Measurements from ENCODE around the gene SELENON. TPM values are rescaled to one million over a fixed set of nuclear protein-coding genes. Genes with fewer than 3 reads are reported as not detected.

The SELENON gene
- total RNA-seq, 1 experiment from 2014 or later, result 90.9 TPM

DNA sequence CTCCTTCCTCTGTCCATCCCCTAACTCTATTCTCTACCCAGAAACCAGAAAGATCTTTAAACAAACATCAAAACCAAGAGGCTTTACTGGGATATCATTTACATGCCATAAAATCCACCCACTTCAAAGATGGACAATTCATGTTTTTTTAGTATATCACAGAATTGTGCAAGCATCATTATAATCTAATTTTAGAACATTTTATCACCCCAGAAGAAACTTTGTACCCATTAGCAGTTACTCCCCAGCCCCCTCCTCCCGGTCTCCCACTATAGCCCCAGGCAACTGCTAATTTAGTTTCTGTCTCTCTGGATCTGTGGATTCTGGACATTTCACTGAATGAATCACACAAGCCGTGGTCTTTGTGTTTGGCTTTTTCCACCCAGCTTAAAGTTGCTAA is 4.8 kb upstream of the SELENON start:
- H3K9me3 Mint-ChIP-seq, result no peaks in the 10 kb centered on the region; a peak in 1 of 5 replicates
- H3K36me3 Mint-ChIP-seq (ENCODE audit: insufficient read depth in 1 of 3, low read depth in 3 of 3), result peaks cover 0 to 2% (median 1%) of the 10 kb centered on the region in 3 experiments; a peak in 1 of 7 replicates
- H2AK5ac ChIP-seq (ENCODE audit: insufficient read length, low read length), result no peak overlapping the region
- peaks cover 16 to 24% of the 10 kb centered on the region in 2 experiments for H3K4me1 Mint-ChIP-seq
- H3K27me3 ChIP-seq (ENCODE audit: insufficient read depth, low read length), result no peaks in the 10 kb centered on the region
- no peak overlapping the region for H3K23ac ChIP-seq (ENCODE audit: insufficient read length, low read depth, low read length)
- no peak overlapping the region for H4K5ac ChIP-seq (ENCODE audit: insufficient read length, low read depth, low read length)
- H3K27ac ChIP-seq (ENCODE audit: insufficient read length, low read depth, low read length), result no peak overlapping the region
- no peak overlapping the region for H3K18ac ChIP-seq (ENCODE audit: insufficient read length, low read depth, low read length)
- no peak overlapping the region for H2BK5ac ChIP-seq (ENCODE audit: insufficient read length, low read length)
- H4K91ac ChIP-seq (ENCODE audit: insufficient read length, low read depth, low read length), result no peak overlapping the region
- H2BK15ac ChIP-seq (ENCODE audit: low read depth, low read length), result no peak overlapping the region
- H3K9me3 ChIP-seq (ENCODE audit: control insufficient read depth, low read depth, low read length), result no peaks in the 10 kb centered on the region
- no peak overlapping the region for H3K4ac ChIP-seq (ENCODE audit: low read depth, low read length)
- H2BK20ac ChIP-seq (ENCODE audit: low read depth, low read length, poor library complexity, severe bottlenecking), result no peak overlapping the region
- no peaks in the 10 kb centered on the region for H3K4me1 ChIP-seq (ENCODE audit: insufficient read depth, low read length)
- H2BK12ac ChIP-seq (ENCODE audit: insufficient read length, low read depth, low read length), result no peak overlapping the region
- no peak for DNase-seq
- H3K79me1 ChIP-seq (ENCODE audit: insufficient read depth, low read depth, low read length, poor library complexity, severe bottlenecking), result no peaks in the 10 kb centered on the region
- H3K9ac ChIP-seq (ENCODE audit: extremely low read depth, insufficient read length, low read length), result no peak overlapping the region
- H4K8ac ChIP-seq (replicated peaks; ENCODE audit: insufficient read length, low read depth, low read length), result no peak overlapping the region
- no peak overlapping the region for H2AFZ ChIP-seq (ENCODE audit: low read length)
- H3K4me2 ChIP-seq (ENCODE audit: insufficient read depth, insufficient read length, low read length), result no peak overlapping the region
- no peak overlapping the region for H2BK120ac ChIP-seq (ENCODE audit: low read depth, low read length, poor library complexity, severe bottlenecking)
- TF ChIP-seq, protein P1, sequence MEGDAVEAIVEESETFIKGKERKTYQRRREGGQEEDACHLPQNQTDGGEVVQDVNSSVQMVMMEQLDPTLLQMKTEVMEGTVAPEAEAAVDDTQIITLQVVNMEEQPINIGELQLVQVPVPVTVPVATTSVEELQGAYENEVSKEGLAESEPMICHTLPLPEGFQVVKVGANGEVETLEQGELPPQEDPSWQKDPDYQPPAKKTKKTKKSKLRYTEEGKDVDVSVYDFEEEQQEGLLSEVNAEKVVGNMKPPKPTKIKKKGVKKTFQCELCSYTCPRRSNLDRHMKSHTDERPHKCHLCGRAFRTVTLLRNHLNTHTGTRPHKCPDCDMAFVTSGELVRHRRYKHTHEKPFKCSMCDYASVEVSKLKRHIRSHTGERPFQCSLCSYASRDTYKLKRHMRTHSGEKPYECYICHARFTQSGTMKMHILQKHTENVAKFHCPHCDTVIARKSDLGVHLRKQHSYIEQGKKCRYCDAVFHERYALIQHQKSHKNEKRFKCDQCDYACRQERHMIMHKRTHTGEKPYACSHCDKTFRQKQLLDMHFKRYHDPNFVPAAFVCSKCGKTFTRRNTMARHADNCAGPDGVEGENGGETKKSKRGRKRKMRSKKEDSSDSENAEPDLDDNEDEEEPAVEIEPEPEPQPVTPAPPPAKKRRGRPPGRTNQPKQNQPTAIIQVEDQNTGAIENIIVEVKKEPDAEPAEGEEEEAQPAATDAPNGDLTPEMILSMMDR (conservative IDR thresholded peaks at IDR 0.05), result no peak
- no peaks in the 10 kb centered on the region for H4K20me1 ChIP-seq (ENCODE audit: control insufficient read depth, insufficient read depth, insufficient read length)
- H3K27ac Mint-ChIP-seq, result no peak overlapping the region
- peaks cover 5% of the 10 kb centered on the region for H3K27me3 Mint-ChIP-seq (ENCODE audit: low read depth)
- H3T11ph ChIP-seq (ENCODE audit: low read length), result no peak overlapping the region
- H3K23me2 ChIP-seq (ENCODE audit: insufficient read length, low read depth, low read length, poor library complexity, severe bottlenecking), result no peaks in the 10 kb centered on the region
- H3K4me3 Mint-ChIP-seq, result no peak overlapping the region
- no CpG with 5 or more reads among the region's 2 CpGs for WGBS (ENCODE audit: extremely low coverage, insufficient read length, low lambda C conversion rate)
- no peaks in the 10 kb centered on the region for H3K79me2 ChIP-seq (ENCODE audit: insufficient read depth, low read length)
- H3K56ac ChIP-seq (ENCODE audit: insufficient read length, low read depth, low read length), result no peak overlapping the region
- H3K14ac ChIP-seq (ENCODE audit: insufficient read depth, low read length), result no peak overlapping the region

All from H9 (cell line).